Measurements from ENCODE around the gene DNAH11. TPM values are rescaled to one million over a fixed set of nuclear protein-coding genes. Genes with fewer than 3 reads are reported as not detected.

DNAH11 gene
- total RNA-seq, 8 experiments from 2014 or later: 1.3 to 18.1 (median 2.4) TPM

GRCh38 chr7:21566094-21566493 lies 23.3 kb downstream of the DNAH11 start:
- Histone ChIP-seq H3K27ac (no peak overlapping the region), H3K4me1 (replicated peaks in 1 of 2) (no peaks in the 10 kb centered on the region), H3K4me3 (no peak overlapping the region)
- in situ Hi-C loops (cut with MboI; ENCODE audit: low pct_unique_long_range_greater_than_20kb in 2 of 9, low sequenced_read_pairs in 9 of 9, unreplicated experiment in 9 of 9): no loop called here
- 19 to 96% (median 88%) methylated on average over 1 to 4 of the region's 4 CpGs; no CpG with 5 or more reads in 2 of the 10 experiments for WGBS, 10 experiments
- ATAC-seq (replicated peaks in 6 of 8): no peak

- peak in 2 of 8 experiments; percentile 44 to 53 for ATAC-seq (replicated peaks in 6 of 8)
- H3K4me1 ChIP-seq (replicated peaks in 1 of 2): no peaks in the 10 kb centered on the region
- 0 to 69% (median 57%) methylated on average over 1 to 2 of the region's 2 CpGs; no CpG with 5 or more reads in 3 of the 10 experiments for WGBS, 10 experiments
These were observed 25.9 kb downstream of the DNAH11 start for GRCh38 chr7:21568762-21569161.

GRCh38 chr7:21572331-21573313 lies 29.8 kb downstream of the DNAH11 start:
- 11 to 100% (median 89%) methylated on average over 1 to 6 of the region's 7 CpGs; no CpG with 5 or more reads in 2 of the 10 experiments for WGBS, 10 experiments
- Histone ChIP-seq H3K4me1 (replicated peaks in 1 of 2) (no peaks in the 10 kb centered on the region), H3K27ac (no peak overlapping the region), H3K4me3 (no peak overlapping the region)
- in situ Hi-C loops (cut with MboI; ENCODE audit: low pct_unique_long_range_greater_than_20kb in 2 of 9, low sequenced_read_pairs in 9 of 9, unreplicated experiment in 9 of 9): no loop called here
- ATAC-seq (replicated peaks in 6 of 8): no peak

More at GRCh38 chr7:21568762-21569161, 25.9 kb downstream of the DNAH11 start:
- Histone ChIP-seq H3K4me3 (no peak overlapping the region), H3K27ac (no peak overlapping the region)
- in situ Hi-C loops (cut with MboI; ENCODE audit: low pct_unique_long_range_greater_than_20kb in 2 of 9, low sequenced_read_pairs in 9 of 9, unreplicated experiment in 9 of 9): no loop called here

- 13 to 100% (median 85%) methylated on average over 2 to 4 of the region's 4 CpGs for WGBS, 10 experiments
- Histone ChIP-seq H3K4me3 (no peak overlapping the region), H3K4me1 (replicated peaks in 1 of 2) (no peaks in the 10 kb centered on the region), H3K27ac (no peak overlapping the region)
- ATAC-seq (replicated peaks in 6 of 8): no peak
- in situ Hi-C loops (cut with MboI; ENCODE audit: low pct_unique_long_range_greater_than_20kb in 2 of 9, low sequenced_read_pairs in 9 of 9, unreplicated experiment in 9 of 9): no loop called here
These were observed 36.7 kb downstream of the DNAH11 start for GRCh38 chr7:21579341-21580072.

GRCh38 chr7:21580073-21580521 lies 37.3 kb downstream of the DNAH11 start:
- 0 to 100% (median 80%) methylated on average over 2 to 4 of the region's 4 CpGs; no CpG with 5 or more reads in 1 of the 10 experiments for whole genome bisulfite sequencing, 10 experiments
- Histone ChIP-seq H3K4me3 (no peak overlapping the region), H3K27ac (no peak overlapping the region), H3K4me1 (replicated peaks in 1 of 2) (no peaks in the 10 kb centered on the region)
- in situ Hi-C loops (cut with MboI; ENCODE audit: low pct_unique_long_range_greater_than_20kb in 2 of 9, low sequenced_read_pairs in 9 of 9, unreplicated experiment in 9 of 9): no loop called here
- peak in 3 of 8 experiments; percentile 50 to 91 (median 89) for ATAC-seq (replicated peaks in 6 of 8)

- no peaks in the 10 kb centered on the region for H3K4me1 ChIP-seq (replicated peaks in 1 of 2)
- WGBS, 10 experiments: 10 to 98% (median 91%) methylated on average over 3 to 6 of the region's 6 CpGs
- in situ Hi-C loops (cut with MboI; ENCODE audit: low pct_unique_long_range_greater_than_20kb in 2 of 9, low sequenced_read_pairs in 9 of 9, unreplicated experiment in 9 of 9): no loop called here
- no peak overlapping the region for H3K4me3 ChIP-seq
- no peak overlapping the region for H3K27ac ChIP-seq
- no peak for ATAC-seq (replicated peaks in 6 of 8)
These were observed 42.4 kb downstream of the DNAH11 start for GRCh38 chr7:21585070-21585724.

GRCh38 chr7:21587139-21587784 lies 44.4 kb downstream of the DNAH11 start:
- H3K27ac ChIP-seq: no peak overlapping the region
- 25 to 100% (median 40%) methylated on average over 1 to 3 of the region's 4 CpGs; no CpG with 5 or more reads in 3 of the 10 experiments for whole genome bisulfite sequencing, 10 experiments
- ATAC-seq (replicated peaks in 6 of 8): peak in 1 of 8 experiments; percentile 88
- in situ Hi-C loops (cut with MboI; ENCODE audit: low pct_unique_long_range_greater_than_20kb in 2 of 9, low sequenced_read_pairs in 9 of 9, unreplicated experiment in 9 of 9): no loop called here
- H3K4me3 ChIP-seq: no peak overlapping the region
- no peaks in the 10 kb centered on the region for H3K4me1 ChIP-seq (replicated peaks in 1 of 2)

GRCh38 chr7:21596801-21597200 lies 54.0 kb downstream of the DNAH11 start:
- in situ Hi-C loops (cut with MboI; ENCODE audit: low pct_unique_long_range_greater_than_20kb in 2 of 9, low sequenced_read_pairs in 9 of 9, unreplicated experiment in 9 of 9): no loop called here
- H3K27ac ChIP-seq: no peak overlapping the region
- H3K4me1 ChIP-seq (replicated peaks in 1 of 2): no peaks in the 10 kb centered on the region
- WGBS, 10 experiments: 0 to 100% (median 80%) methylated on average over 1 to 4 of the region's 4 CpGs
- peak in 3 of 8 experiments; percentile 51 to 68 (median 52) for ATAC-seq (replicated peaks in 6 of 8)
- H3K4me3 ChIP-seq: no peak overlapping the region

GRCh38 chr7:21603462-21603861 lies 60.6 kb downstream of the DNAH11 start:
- in situ Hi-C loops (cut with MboI; ENCODE audit: low pct_unique_long_range_greater_than_20kb in 2 of 9, low sequenced_read_pairs in 9 of 9, unreplicated experiment in 9 of 9): no loop called here
- ATAC-seq (replicated peaks in 6 of 8): peak in 2 of 8 experiments; percentile 16 to 52
- H3K27ac ChIP-seq: no peak overlapping the region
- no peaks in the 10 kb centered on the region for H3K4me1 ChIP-seq (replicated peaks in 1 of 2)
- no peak overlapping the region for H3K4me3 ChIP-seq

- WGBS, 10 experiments: 11 to 100% (median 65%) methylated on average over 1 to 5 of the region's 5 CpGs; no CpG with 5 or more reads in 2 of the 10 experiments
- H3K4me1 ChIP-seq (replicated peaks in 1 of 2): no peaks in the 10 kb centered on the region
- peak in 2 of 8 experiments; percentile 52 to 54 for ATAC-seq (replicated peaks in 6 of 8)
- H3K4me3 ChIP-seq: no peak overlapping the region
- in situ Hi-C loops (cut with MboI; ENCODE audit: low pct_unique_long_range_greater_than_20kb in 2 of 9, low sequenced_read_pairs in 9 of 9, unreplicated experiment in 9 of 9): no loop called here
- H3K27ac ChIP-seq: no peak overlapping the region
These were observed 61.3 kb downstream of the DNAH11 start for GRCh38 chr7:21603972-21604749.

GRCh38 chr7:21605008-21605585 lies 62.3 kb downstream of the DNAH11 start:
- no peak for ATAC-seq (replicated peaks in 6 of 8)
- no peak overlapping the region for H3K27ac ChIP-seq

More at GRCh38 chr7:21605008-21605585, 62.3 kb downstream of the DNAH11 start:
- in situ Hi-C loops (cut with MboI; ENCODE audit: low pct_unique_long_range_greater_than_20kb in 2 of 9, low sequenced_read_pairs in 9 of 9, unreplicated experiment in 9 of 9): no loop called here
- no peak overlapping the region for H3K4me3 ChIP-seq
- H3K4me1 ChIP-seq (replicated peaks in 1 of 2): no peaks in the 10 kb centered on the region
- 0 to 88% (median 79%) methylated on average over 1 to 3 of the region's 3 CpGs for WGBS, 10 experiments
